ENCODE measurements around the gene WDR35.

- TF ChIP-seq CTCF (IDR thresholded peaks at IDR 0.05) (no peak), POLR2A (IDR thresholded peaks at IDR 0.05) (no peak), EP300 (IDR thresholded peaks at IDR 0.05) (no peak)
These were observed 46.7 kb downstream of the WDR35 start for GRCh38 chr2:19943189-19943588.

All from sigmoid colon (tissue), 4 donors.